ENCODE results near the gene LRRK1.

- TF ChIP-seq POLR2A (IDR thresholded peaks at IDR 0.05): no peak
- no peak for TF ChIP-seq CTCF (IDR thresholded peaks at IDR 0.05)
- TF ChIP-seq EP300 (IDR thresholded peaks at IDR 0.05): no peak
Measured at GRCh38 chr15:100903168-100903554, 16.0 kb upstream of the LRRK1 start.

All from ovary (tissue), 3 donors.